Right cardiac atrium (tissue), 5 donors: ENCODE data around the gene MST1. TPM values are rescaled to one million over a fixed set of nuclear protein-coding genes. Genes with fewer than 3 reads are reported as not detected.

Experiments used
- ATAC-seq, 2 donors: fragments of 200-7000 bp; cut with Tn5 transposase; one replicate each; pipeline versions ENCODE4 v1.8.0 to v1.9.1; 2020; ENCODE audit warnings: moderate library complexity in 2 of 2, mild to moderate bottlenecking in 1 of 2
- DNase-seq, 3 donors: peaks; one replicate each; pipeline ENCODE4 v3.0.0-alpha.2; 2020
- H3K27ac ChIP-seq: one replicate; pipeline ENCODE4 v1.5.1; 2013; ENCODE audit warnings: mild to moderate bottlenecking, low read length, control low read depth, moderate library complexity
- H3K27me3 ChIP-seq: one replicate; pipeline ENCODE4 v1.6.1; 2013; ENCODE audit not compliant: control insufficient read depth, insufficient read depth
- H3K4me1 ChIP-seq: one replicate; pipeline ENCODE4 v1.6.1; 2013; ENCODE audit warnings: low read length; ENCODE audit not compliant: control insufficient read depth, insufficient read depth
- H3K4me3 ChIP-seq: one replicate; pipeline ENCODE4 v1.5.1; 2013; ENCODE audit warnings: low read length, control low read depth
- H3K9me3 ChIP-seq: one replicate; pipeline ENCODE4 v1.6.1; 2013; ENCODE audit warnings: low read length; ENCODE audit not compliant: control insufficient read depth
- WGBS: extraction: QIAGEN DNeasy Blood & Tissue Kit; methylation state at CpG from one replicate; pipeline ENCODE4 v1.1.7; 2013; 5-methylcytosine and 5-hydroxymethylcytosine counted together
- intact Hi-C, 4 donors: fragments of 100-400 bp; cut with DNase I; formaldehyde crosslinking; loops; one replicate each; pipeline versions ENCODE4 v1.11.0 to v1.14.0; 2022 to 2023
- polyA plus RNA-seq: library from polyadenylated mRNA; stranded (reverse); fragments of 200-250 nt; gene quantifications from one replicate; pipeline ENCODE4 v1.2.3, GENCODE V29; 2013
- total RNA-seq, 4 donors: library from RNA; stranded (reverse); fragmentation: NEBNext Ultra II Directional; extraction: Animal tissue kit (Norgen Biotek cat#: 25700); gene quantifications; one replicate each; pipeline ENCODE4 v1.2.1, GENCODE V29; 2021
- donor health status: healthy with polysubstance abuse.
- donor health status: DM: no; HTN: yes; CAD: no.
- donor health status: DM: no; HTN: no; CAD: no.
- donor health status: DM: no; HTN: yes; CAD: no; lungs with severe emphysema.
- donor health status: DM: yes; HTN: yes; CAD: no.

MST1 gene
- total and polyA plus RNA-seq, 5 donors, result 3.5 to 7.5 (median 6.2) TPM

DNA sequence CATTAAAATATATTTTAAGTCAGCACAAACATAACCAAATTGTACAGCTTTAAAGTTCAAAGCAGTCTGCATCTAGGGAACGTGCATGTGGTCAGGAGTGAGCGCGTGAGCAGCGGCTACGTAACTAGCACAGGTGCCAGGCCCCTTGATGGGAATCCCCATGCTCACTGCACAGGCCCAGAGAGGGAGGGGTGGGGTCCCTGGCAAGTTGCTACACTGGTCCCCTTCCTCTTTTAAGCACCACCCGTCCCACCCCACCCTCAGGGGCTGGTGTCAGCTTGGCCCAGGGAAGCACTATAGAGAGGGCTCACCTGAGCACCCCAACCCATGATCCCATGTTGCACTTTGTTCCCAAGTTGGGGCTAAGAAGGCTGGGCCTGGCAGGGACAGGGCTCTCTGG, 35.3 kb upstream of the MST1 start:
- Histone ChIP-seq H3K27ac (peak overlapping the region; percentile 94), H3K4me3 (peak overlapping the region; percentile 61), H3K9me3 (no peaks in the 10 kb centered on the region), H3K27me3 (no peaks in the 10 kb centered on the region), H3K4me1 (peaks cover 12% of the 10 kb centered on the region)
- intact Hi-C loops, result no loop called here
- ATAC-seq, result no peak
- WGBS, result 19% methylated on average over 6 of the region's 6 CpGs
- DNase-seq, result peak in 2 of 3 donors; percentile 70

GRCh38 chr3:49723628-49724551, 34.6 kb upstream of the MST1 start, which contains the start of gene GMPPB:
Gene GMPPB (minus strand): TSS chr3:49723951. CDS start chr3:49723726, 225 bp downstream.
- Histone ChIP-seq H3K27me3 (no peaks in the 10 kb centered on the region), H3K9me3 (no peaks in the 10 kb centered on the region), H3K4me1 (peaks cover 12% of the 10 kb centered on the region), H3K27ac (peak within 1 kb of the TSS; percentile 94), H3K4me3 (peak within 1 kb of the TSS; percentile 64)
- WGBS, result under 1% methylated on average over 102 of the region's 102 CpGs
- intact Hi-C loops, result no loop called here
- DNase-seq, result peak; percentile 99
- peak; percentile 89 to 92 for ATAC-seq

- Histone ChIP-seq H3K9me3 (no peaks in the 10 kb centered on the region), H3K27ac (peak overlapping the region; percentile 75), H3K27me3 (no peaks in the 10 kb centered on the region), H3K4me1 (peaks cover 12% of the 10 kb centered on the region), H3K4me3 (peak overlapping the region; percentile 64)
- intact Hi-C loops, result no loop called here
- under 1% methylated on average over 20 of the region's 20 CpGs for WGBS
- DNase-seq (peak; percentile 68 to 85 (median 80)), ATAC-seq (peak; percentile 4 to 14)
These were observed 34.0 kb upstream of the MST1 start for GRCh38 chr3:49723296-49723627.

DNA sequence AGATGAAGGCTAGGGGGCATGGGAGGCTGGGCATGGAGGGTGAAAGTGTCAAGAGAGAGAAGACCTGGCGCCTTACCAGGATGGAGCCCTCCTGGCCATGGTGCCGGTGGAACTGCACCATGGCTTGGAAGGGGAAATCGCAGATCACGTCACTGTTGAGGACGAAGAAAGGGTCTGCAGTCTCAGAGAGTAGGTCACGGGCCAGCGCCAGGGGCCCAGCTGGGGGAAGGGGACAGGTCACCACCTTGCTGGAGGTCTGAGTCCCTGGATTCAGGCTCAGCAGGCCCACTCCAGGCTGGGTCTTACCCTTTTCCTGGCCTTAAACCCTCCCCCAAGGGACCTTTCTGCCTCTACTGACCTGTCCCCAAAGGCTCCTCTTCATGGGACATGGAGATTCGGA, 33.6 kb upstream of the MST1 start:
- WGBS, result 62% methylated on average over 8 of the region's 8 CpGs
- H3K27me3 ChIP-seq, result no peaks in the 10 kb centered on the region
- ATAC-seq, result no peak
- peak overlapping the region; percentile 75 for H3K27ac ChIP-seq
- intact Hi-C loops, result no loop called here
- peaks cover 12% of the 10 kb centered on the region for H3K4me1 ChIP-seq
- H3K4me3 ChIP-seq, result peak overlapping the region; percentile 64
- no peaks in the 10 kb centered on the region for H3K9me3 ChIP-seq
- peak in 1 of 3 donors; percentile 52 for DNase-seq

DNA sequence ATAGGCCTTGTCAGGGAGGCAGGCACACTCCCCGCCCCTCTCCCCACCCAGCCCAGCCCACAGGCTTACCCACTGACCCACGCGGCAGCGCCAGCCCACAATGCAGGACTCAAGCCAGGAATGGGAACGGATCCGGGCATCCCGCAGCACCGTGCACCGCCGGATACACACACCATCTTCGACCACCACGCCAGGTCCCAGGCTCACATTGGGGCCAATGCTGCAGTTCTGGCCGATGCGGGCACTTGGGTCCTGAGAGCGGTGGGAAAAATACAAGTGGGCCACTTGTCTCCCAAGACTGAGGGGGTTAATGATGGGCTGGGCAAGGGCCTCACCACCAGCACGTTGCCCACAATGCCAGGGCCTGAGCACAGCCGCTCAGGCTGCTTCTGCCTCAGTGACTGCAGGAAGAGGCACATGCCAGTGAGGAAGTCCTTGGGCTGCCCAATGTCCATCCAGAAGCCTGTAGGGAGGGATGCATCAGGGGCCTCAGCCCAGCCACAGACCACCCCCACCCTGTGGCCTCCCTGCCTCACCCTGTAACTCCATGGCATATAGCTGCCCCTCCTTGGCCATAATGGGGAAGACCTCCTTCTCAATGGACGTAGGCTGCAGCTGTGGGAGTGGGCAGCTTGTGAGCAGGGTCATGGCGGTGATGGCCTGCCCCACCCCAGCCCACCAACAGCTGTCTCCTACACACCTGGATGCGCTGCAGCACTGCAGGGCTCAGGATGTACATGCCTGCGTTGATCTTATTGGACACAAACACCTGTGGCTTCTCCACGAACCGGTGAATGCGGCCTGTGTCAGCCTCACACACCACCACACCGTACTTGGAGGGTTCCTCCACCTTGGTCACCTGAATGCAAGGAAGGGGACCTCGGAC, 32.9 kb upstream of the MST1 start:
- intact Hi-C loops, result no loop called here
- WGBS, result 83% methylated on average over 26 of the region's 26 CpGs
- DNase-seq, result peak in 1 of 3 donors; percentile 56

GRCh38 chr3:49721596-49721895, 32.3 kb upstream of the MST1 start:
- H3K9me3 ChIP-seq, result no peaks in the 10 kb centered on the region
- no peak overlapping the region for H3K27ac ChIP-seq
- WGBS, result 72% methylated on average over 9 of the region's 9 CpGs
- peak in 1 of 3 donors; percentile 46 for DNase-seq
- intact Hi-C loops, result no loop called here
- H3K27me3 ChIP-seq, result no peaks in the 10 kb centered on the region
- peaks cover 12% of the 10 kb centered on the region for H3K4me1 ChIP-seq
- no peak overlapping the region for H3K4me3 ChIP-seq
- no peak for ATAC-seq

More for the DNA sequence above, 32.9 kb upstream of the MST1 start:
- Histone ChIP-seq H3K27me3 (no peaks in the 10 kb centered on the region), H3K9me3 (no peaks in the 10 kb centered on the region), H3K27ac (no peak overlapping the region), H3K4me1 (peaks cover 12% of the 10 kb centered on the region), H3K4me3 (no peak overlapping the region)
- no peak for ATAC-seq

- H3K4me3 ChIP-seq, result no peak overlapping the region
- peaks cover 12% of the 10 kb centered on the region for H3K4me1 ChIP-seq
- no peaks in the 10 kb centered on the region for H3K27me3 ChIP-seq
- no peak for ATAC-seq
- DNase-seq, result peak in 2 of 3 donors; percentile 54 to 55
- no peak overlapping the region for H3K27ac ChIP-seq
- no peaks in the 10 kb centered on the region for H3K9me3 ChIP-seq
- WGBS, result 68% methylated on average over 4 of the region's 4 CpGs
- intact Hi-C loops, result no loop called here
These were observed 31.8 kb upstream of the MST1 start for GRCh38 chr3:49720855-49721595.

DNA sequence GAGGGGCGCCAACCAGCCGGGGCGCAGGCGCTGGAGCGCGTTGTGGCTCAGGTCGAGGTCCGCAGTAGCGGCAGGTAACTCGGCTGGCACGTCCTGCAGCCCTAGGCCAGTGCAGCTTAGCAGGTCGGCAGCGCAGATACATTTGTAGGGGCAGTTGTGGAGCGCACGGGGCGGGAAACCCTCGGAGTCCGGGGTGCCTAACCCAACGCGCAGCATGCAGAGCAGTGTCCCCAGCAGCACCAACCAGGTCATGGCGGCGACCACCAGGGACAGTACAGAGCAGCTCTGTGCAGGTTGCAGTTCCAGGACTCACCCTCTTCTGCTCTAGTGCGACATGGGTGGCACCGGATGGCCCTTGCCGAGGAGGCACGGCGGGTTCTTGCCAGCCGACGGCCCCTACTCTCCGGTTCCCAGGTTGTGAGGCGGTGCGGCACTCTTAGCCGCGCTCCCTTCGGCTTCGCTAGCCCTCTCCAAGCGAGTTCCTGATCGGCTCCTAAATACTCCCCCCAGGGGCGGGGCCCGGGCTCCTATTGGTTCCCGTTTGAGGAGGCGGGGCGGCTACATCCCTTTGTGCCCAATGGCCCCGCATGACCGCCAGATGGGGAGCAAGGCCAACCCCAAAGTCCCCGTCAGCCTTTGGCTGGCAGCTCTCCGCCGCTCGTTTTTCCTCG, 30.1 kb upstream of the MST1 start, which contains the start of gene AMIGO3:
AMIGO3 (minus strand) TSS at position 471 of the 671 bp plus-strand sequence; CDS start at position 252, 219 bp downstream.
- intact Hi-C loops, result no loop called here
- DNase-seq (peak; percentile 98 to 99 (median 98)), ATAC-seq (peak; percentile 73 to 78)
- Histone ChIP-seq H3K4me3 (peak within 1 kb of the TSS; percentile 42), H3K9me3 (no peaks in the 10 kb centered on the region), H3K27ac (peak within 1 kb of the TSS; percentile 6), H3K4me1 (peaks cover 8% of the 10 kb centered on the region), H3K27me3 (no peaks in the 10 kb centered on the region)
- WGBS, result under 1% methylated on average over 50 of the region's 50 CpGs

DNA sequence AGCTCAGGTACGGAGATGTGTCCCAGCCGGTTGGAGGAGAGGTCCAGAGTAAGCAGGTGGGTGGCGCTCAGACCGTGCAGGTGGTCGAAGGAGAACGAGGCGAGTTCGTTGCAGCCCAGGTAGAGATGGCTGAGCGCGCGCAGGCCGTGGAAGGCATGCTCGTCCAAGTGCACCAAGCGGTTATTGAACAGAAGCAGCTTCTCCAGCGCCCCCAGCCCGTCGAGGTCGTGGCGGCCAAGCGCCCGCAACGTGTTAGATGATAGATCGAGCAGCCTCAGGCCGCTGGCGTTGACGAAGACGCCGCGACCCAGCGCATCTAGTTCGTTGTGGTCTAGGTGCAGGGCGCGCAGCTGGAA, 29.6 kb upstream of the MST1 start:
- peak overlapping the region; percentile 42 for H3K4me3 ChIP-seq
- DNase-seq (peak in 2 of 3 donors; percentile 69 to 71), ATAC-seq (peak in 1 of 2 donors; percentile 0)
- intact Hi-C loops, result no loop called here
- H3K27me3 ChIP-seq, result no peaks in the 10 kb centered on the region
- H3K27ac ChIP-seq, result no peak overlapping the region
- 7% methylated on average over 33 of the region's 33 CpGs for WGBS
- H3K4me1 ChIP-seq, result peaks cover 8% of the 10 kb centered on the region
- no peaks in the 10 kb centered on the region for H3K9me3 ChIP-seq
